ENCODE results near the gene TOR1A.
A peak's percentile ranks its signal among the peaks of the same experiment; 100 is the strongest.

The TOR1A gene

GRCh38 chr9:129867136-129868022 lies 43.4 kb upstream of the TOR1A start:
- no peak for DNase-seq (ENCODE audit: low read depth)
- H3K4me3 ChIP-seq (replicated peaks; ENCODE audit: low read depth, low read length): no peak overlapping the region
- no peak for TF ChIP-seq CTCF (IDR thresholded peaks at IDR 0.05; ENCODE audit: low read length, missing control alignments)

- no peak for TF ChIP-seq CTCF (IDR thresholded peaks at IDR 0.05; ENCODE audit: low read length, missing control alignments)
- DNase-seq (ENCODE audit: low read depth): no peak
- no peak overlapping the region for H3K4me3 ChIP-seq (replicated peaks; ENCODE audit: low read depth, low read length)
These were observed 42.6 kb upstream of the TOR1A start for GRCh38 chr9:129866394-129867135.

GRCh38 chr9:129865668-129866320 lies 41.9 kb upstream of the TOR1A start:
- H3K4me3 ChIP-seq (replicated peaks; ENCODE audit: low read depth, low read length): no peak overlapping the region
- TF ChIP-seq CTCF (IDR thresholded peaks at IDR 0.05; ENCODE audit: low read length, missing control alignments): no peak
- no peak for DNase-seq (ENCODE audit: low read depth)

- no peak for TF ChIP-seq CTCF (IDR thresholded peaks at IDR 0.05; ENCODE audit: low read length, missing control alignments)
- H3K4me3 ChIP-seq (replicated peaks; ENCODE audit: low read depth, low read length): no peak overlapping the region
- DNase-seq (ENCODE audit: low read depth): no peak
These were observed 41.2 kb upstream of the TOR1A start for GRCh38 chr9:129864991-129865647.

- no peak for TF ChIP-seq CTCF (IDR thresholded peaks at IDR 0.05; ENCODE audit: low read length, missing control alignments)
- H3K4me3 ChIP-seq (replicated peaks; ENCODE audit: low read depth, low read length): no peak overlapping the region
- DNase-seq (ENCODE audit: low read depth): peak; percentile 95
These were observed 39.2 kb upstream of the TOR1A start for GRCh38 chr9:129863059-129863690.

- no peak for TF ChIP-seq CTCF (IDR thresholded peaks at IDR 0.05; ENCODE audit: low read length, missing control alignments)
- no peak overlapping the region for H3K4me3 ChIP-seq (replicated peaks; ENCODE audit: low read depth, low read length)
- DNase-seq (ENCODE audit: low read depth): no peak
These were observed 37.5 kb upstream of the TOR1A start for GRCh38 chr9:129861447-129861827.
